GM12873 (cell line): ENCODE results near the gene CLEC12A.

Experiments used
- TF ChIP-seq, protein P1 (sequence below): IDR thresholded peaks from 2 replicates; pipeline ENCODE4 v1.5.1; 2012; ENCODE audit warnings: low read depth, mild to moderate bottlenecking, moderate library complexity, low read length, control low read depth; ENCODE audit not compliant: insufficient read depth; ENCODE audit errors: missing control alignments

Gene CLEC12A

DNA sequence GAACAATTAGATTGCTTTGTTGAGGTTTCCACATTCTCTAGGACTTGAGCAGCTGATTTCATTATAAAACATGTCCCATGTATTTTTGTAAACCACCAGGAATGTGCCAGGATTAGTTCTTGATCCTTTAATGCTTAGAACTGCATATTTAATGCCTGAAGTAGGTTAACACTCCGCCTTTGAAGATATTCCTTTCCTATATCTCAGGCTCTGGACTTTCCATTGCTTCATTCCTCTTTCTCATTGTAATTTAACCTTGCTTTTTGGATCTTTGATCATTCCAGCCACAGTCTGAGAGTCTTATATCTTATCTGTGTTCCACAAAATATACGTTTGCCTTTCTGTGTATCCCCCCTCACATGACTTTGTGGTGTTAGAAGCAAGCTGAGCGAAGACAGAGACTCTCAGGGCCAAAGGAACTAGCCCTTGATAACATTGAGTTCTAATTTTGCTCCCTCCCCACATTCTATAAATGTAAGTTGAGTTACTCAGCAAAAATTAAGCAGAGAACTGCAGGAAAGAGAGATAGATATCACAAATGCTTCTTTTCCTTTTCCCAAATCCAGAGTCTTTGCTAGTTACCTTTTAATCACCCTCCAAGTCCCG, 30.1 kb downstream of the CLEC12A start:
- TF ChIP-seq, protein P1, sequence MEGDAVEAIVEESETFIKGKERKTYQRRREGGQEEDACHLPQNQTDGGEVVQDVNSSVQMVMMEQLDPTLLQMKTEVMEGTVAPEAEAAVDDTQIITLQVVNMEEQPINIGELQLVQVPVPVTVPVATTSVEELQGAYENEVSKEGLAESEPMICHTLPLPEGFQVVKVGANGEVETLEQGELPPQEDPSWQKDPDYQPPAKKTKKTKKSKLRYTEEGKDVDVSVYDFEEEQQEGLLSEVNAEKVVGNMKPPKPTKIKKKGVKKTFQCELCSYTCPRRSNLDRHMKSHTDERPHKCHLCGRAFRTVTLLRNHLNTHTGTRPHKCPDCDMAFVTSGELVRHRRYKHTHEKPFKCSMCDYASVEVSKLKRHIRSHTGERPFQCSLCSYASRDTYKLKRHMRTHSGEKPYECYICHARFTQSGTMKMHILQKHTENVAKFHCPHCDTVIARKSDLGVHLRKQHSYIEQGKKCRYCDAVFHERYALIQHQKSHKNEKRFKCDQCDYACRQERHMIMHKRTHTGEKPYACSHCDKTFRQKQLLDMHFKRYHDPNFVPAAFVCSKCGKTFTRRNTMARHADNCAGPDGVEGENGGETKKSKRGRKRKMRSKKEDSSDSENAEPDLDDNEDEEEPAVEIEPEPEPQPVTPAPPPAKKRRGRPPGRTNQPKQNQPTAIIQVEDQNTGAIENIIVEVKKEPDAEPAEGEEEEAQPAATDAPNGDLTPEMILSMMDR, result no peak

DNA sequence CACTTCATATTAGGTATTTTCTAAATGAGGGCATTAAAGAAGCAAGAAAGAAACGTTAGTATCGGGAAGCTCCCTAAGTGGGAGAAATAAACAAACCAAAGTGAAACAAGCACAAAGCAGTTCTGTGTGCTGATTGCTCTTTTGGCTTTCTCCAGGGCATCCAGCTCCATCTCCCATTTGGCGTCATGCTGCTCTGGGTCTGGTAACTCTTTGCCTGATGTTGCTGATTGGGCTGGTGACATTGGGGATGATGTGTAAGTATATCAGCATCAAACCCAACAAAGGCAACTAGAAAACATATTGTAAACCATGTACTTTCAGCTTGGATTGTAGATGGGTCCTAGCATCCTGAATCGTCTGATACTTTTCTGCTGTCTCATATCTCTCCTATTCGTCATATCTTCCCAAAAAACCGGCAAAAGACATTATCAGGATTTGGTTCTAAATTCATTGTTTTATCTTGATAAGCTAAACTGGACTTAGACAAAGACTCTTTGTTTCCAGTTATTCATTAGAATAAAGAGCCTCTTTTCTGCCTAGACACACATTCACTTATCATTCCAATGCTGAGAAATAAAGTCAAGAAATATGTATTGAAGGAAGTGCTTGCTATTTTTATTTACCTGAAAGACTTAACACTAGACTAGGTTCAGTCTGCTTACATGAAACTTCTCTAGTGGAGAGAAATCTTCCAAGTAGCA, 41.6 kb downstream of the CLEC12A start:
- TF ChIP-seq, protein P1, result no peak

DNA sequence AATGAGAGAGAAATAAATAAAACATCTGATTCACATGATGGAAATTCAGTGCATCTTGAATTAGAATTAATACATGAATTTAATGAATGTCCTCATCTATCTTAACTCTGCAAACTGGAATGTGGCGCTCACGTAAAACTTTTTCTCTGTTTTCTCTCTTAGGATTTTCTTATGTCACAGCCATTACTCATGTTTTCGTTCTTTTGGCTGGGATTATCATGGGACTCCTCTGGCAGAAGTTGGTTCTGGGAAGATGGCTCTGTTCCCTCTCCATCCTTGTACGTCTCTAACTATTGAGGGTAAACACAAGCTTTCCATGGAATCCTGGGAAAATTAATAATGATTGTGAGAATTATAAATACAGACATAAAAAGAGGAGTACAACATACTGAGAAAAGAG, 44.2 kb downstream of the CLEC12A start:
- TF ChIP-seq, protein P1, result no peak

DNA sequence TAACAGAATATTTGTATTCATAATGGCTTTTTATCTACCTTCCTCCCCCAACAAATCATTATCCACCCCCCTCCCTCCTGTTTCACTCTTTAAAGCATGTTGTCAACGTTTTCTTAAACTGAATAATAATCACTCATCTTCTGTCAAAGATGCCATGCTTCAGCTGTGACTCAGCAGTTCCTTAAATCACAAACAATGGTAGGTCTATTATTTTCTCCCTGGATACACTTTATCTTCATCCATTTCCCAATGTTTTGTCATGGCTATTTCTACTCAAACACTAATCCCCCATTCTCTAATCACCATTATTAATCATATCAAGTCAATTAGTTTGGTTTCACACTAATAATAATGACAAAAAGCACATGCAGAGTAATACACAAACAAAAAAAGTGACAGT, 45.7 kb downstream of the CLEC12A start:
- TF ChIP-seq, protein P1, result no peak

DNA sequence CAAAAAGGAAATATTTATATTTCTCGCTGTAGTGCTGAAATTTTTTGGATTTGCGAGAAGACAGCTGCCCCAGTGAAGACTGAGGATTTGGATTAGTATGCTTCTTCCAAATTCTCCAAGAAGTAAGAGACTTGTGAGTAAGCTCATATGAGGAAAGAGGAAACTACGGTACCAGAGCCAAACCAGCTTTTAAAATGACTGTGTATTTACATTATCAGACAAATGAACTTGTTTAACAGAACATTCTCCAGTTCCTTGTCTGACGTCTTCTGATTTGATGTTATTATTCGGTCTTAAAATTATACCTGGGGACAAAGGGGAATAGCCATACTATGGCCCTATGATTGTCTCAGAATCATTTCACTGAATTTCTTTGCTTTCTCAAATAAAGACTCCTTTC, 47.2 kb downstream of the CLEC12A start:
- TF ChIP-seq, protein P1, result no peak

DNA sequence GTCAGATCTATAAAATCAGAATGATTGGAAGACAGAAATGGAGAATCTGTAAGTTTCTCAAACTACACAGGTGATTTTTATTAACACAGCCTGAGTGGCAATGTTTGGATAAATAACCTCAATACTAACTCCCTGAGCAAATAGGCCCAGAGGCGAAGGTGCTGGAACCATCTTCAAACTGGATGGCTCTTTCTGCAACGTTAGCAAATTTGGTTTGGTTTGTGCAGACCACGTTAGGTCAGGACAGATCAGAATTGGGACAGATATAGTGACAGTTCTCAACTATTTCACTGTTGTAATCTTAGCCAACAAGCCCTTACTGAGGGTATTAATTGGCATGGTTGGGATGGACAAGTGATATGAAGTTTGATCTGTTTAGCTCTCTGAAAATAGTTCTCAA, 50.1 kb downstream of the CLEC12A start:
- TF ChIP-seq, protein P1, result no peak

DNA sequence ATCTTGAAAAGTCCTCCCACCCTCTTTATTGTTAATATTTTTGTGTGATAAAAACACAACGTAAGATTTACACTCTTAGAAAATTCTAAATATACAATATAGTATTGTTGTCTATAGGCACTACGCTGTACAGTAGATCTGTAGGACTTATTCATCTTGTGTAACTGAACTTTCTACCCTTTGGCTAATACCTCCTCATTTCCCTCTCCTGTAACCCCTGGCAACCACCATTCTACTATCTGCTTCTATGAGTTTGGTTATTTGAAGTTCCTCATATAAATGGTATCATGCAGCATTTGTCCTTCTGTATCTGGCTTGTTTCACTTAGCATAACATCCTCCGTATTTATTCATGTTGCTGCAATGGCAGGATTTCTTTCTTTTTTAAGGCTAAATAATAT, 54.0 kb downstream of the CLEC12A start:
- TF ChIP-seq, protein P1, result no peak
